WERI-Rb-1 (cell line): ENCODE results near the gene MYOZ3.

Source experiments
- DNase-seq: peaks from one replicate; pipeline ENCODE4 v3.0.0-alpha.2; 2020
- H3K27ac ChIP-seq: fragments of 250-450 bp; sonication (Bioruptor Pico); 2 replicates; pipeline ENCODE4 v1.5.1; 2020; ENCODE audit warnings: mild to moderate bottlenecking, moderate library complexity
- H3K27me3 ChIP-seq: fragments of 250-450 bp; sonication (Bioruptor Pico); 2 replicates; pipeline ENCODE4 v1.5.1; 2021; ENCODE audit warnings: mild to moderate bottlenecking, low read depth, moderate library complexity; ENCODE audit not compliant: insufficient read depth, severe bottlenecking
- H3K36me3 ChIP-seq: fragments of 250-450 bp; sonication (Bioruptor Pico); 2 replicates; pipeline ENCODE4 v1.5.1; 2020; ENCODE audit warnings: mild to moderate bottlenecking, moderate library complexity
- H3K4me3 ChIP-seq: 2 replicates; pipeline ENCODE4 v1.5.1; 2011; ENCODE audit warnings: low read depth, mild to moderate bottlenecking, control low read depth, low read length
- H3K9me3 ChIP-seq: fragments of 250-450 bp; sonication (Bioruptor Pico); 2 replicates; pipeline ENCODE4 v1.5.1; 2021; ENCODE audit warnings: mild to moderate bottlenecking, moderate library complexity; ENCODE audit not compliant: severe bottlenecking
- TF ChIP-seq, protein P1 (sequence below): IDR thresholded peaks from 2 replicates; pipeline ENCODE4 v1.5.1; 2011; ENCODE audit warnings: low read depth, mild to moderate bottlenecking, control low read depth, inconsistent platforms, low read length

The MYOZ3 gene

DNA sequence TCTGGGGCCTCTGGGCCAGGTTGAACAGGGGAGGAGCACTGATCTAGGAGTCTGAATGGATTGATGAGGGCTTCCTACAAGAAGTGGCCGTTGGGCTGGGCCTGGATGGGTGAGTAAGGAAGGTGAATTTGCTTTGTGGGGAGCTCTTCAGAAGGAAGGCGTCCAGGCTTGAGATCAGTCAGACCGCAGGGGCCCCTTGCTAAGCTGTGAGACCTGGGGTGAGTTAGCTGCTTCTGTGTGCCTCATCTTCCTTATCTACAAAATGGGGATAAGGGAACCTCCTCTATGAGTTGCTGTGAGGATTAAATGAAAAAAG lies 21.7 kb upstream of the MYOZ3 start:
- DNase-seq: no peak
- TF ChIP-seq, protein P1, sequence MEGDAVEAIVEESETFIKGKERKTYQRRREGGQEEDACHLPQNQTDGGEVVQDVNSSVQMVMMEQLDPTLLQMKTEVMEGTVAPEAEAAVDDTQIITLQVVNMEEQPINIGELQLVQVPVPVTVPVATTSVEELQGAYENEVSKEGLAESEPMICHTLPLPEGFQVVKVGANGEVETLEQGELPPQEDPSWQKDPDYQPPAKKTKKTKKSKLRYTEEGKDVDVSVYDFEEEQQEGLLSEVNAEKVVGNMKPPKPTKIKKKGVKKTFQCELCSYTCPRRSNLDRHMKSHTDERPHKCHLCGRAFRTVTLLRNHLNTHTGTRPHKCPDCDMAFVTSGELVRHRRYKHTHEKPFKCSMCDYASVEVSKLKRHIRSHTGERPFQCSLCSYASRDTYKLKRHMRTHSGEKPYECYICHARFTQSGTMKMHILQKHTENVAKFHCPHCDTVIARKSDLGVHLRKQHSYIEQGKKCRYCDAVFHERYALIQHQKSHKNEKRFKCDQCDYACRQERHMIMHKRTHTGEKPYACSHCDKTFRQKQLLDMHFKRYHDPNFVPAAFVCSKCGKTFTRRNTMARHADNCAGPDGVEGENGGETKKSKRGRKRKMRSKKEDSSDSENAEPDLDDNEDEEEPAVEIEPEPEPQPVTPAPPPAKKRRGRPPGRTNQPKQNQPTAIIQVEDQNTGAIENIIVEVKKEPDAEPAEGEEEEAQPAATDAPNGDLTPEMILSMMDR: no peak
- Histone ChIP-seq H3K4me3 (no peak overlapping the region), H3K9me3 (no peaks in the 10 kb centered on the region), H3K36me3 (no peaks in the 10 kb centered on the region), H3K27me3 (no peaks in the 10 kb centered on the region), H3K27ac (no peak overlapping the region)

DNA sequence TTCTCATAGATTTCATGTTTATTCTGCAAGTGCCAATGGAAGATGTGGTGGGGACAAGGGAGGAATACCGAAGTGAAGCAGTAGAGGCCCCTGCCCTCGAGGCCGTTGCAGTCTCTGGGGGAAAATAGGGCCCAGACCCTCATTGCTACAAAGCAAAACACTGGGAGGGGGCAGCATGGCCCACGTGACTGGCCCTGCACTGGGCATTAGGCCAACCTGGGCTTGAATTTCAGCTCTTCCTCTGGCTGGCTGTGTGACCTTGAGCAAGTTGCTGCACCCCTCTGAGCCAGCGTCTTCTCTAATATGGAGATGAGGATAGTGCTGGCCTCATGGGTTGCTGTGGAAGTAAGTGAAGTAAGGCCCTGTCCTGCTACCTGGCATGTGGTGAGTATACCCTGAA lies 21.3 kb upstream of the MYOZ3 start:
- Histone ChIP-seq H3K27me3 (no peaks in the 10 kb centered on the region), H3K27ac (no peak overlapping the region), H3K36me3 (no peaks in the 10 kb centered on the region), H3K4me3 (no peak overlapping the region), H3K9me3 (no peaks in the 10 kb centered on the region)
- no peak for DNase-seq
- TF ChIP-seq, protein P1: no peak

- TF ChIP-seq, protein P1: no peak
- Histone ChIP-seq H3K9me3 (no peaks in the 10 kb centered on the region), H3K27ac (no peak within 1 kb of the TSS), H3K36me3 (no peaks in the 10 kb centered on the region), H3K4me3 (no peak within 1 kb of the TSS), H3K27me3 (no peaks in the 10 kb centered on the region)
- no peak for DNase-seq
These were observed 20.6 kb upstream of the MYOZ3 start, which contains the start of gene SYNPO for GRCh38 chr5:150640311-150641005. SYNPO (plus strand) TSS chr5:150640660; CDS start chr5:150648276, 7,616 bp downstream.

DNA sequence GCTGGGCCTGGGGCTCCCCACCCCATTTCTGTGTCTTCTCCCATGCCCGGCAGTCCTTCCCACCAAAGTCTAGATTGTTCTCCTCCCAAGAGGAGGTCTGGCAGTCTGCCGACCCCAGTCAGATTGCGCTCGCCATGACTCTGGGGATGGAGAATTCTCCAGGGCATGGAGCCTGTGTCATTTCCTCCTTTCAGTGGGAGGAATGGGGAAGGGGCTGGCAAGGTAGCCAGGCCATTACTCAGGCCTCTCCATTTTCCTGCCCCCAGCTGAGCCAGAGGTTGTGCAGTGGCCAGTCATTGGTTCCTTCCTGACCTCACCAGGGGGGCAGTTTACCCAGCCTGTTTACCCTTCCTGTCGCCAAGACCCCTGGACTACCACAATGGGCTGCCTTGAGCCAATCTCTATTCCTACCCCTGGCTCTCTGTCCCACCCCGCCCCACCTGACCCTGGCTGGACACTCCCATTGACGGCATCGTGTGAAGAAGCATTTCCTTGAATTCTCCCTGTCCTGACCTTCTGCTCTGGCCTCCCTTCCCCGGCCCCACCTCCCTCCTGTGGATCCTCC lies 20.0 kb upstream of the MYOZ3 start:
- H3K36me3 ChIP-seq: no peaks in the 10 kb centered on the region
- no peak overlapping the region for H3K4me3 ChIP-seq
- no peaks in the 10 kb centered on the region for H3K27me3 ChIP-seq
- TF ChIP-seq, protein P1: no peak
- H3K9me3 ChIP-seq: no peaks in the 10 kb centered on the region
- DNase-seq: no peak
- H3K27ac ChIP-seq: no peak overlapping the region

- no peak for DNase-seq
- Histone ChIP-seq H3K4me3 (no peak overlapping the region), H3K27ac (no peak overlapping the region), H3K27me3 (no peaks in the 10 kb centered on the region), H3K36me3 (no peaks in the 10 kb centered on the region), H3K9me3 (no peaks in the 10 kb centered on the region)
- TF ChIP-seq, protein P1: no peak
These were observed 19.1 kb upstream of the MYOZ3 start for GRCh38 chr5:150641824-150642566.
